GM10248 (cell line): ENCODE data around the gene WFS1.

ENCODE experiments used
- CTCF ChIA-PET: fragments of 300-600 bp; sonication (Branson Sonifier 250); formaldehyde crosslinking; extraction: SDS; loops from one replicate; lab custom pipeline; 2021; ENCODE audit warnings: antibody characterized with exemption; lab: Yijun Ruan, JAX
- POLR2A ChIA-PET: fragments of 350-650 bp; sonication (Branson Sonifier 250); formaldehyde crosslinking; extraction: SDS; loops from one replicate; lab custom pipeline; 2020; ENCODE audit warnings: antibody characterized with exemption; lab: Yijun Ruan, JAX
- DNase-seq: peaks from one replicate; pipeline ENCODE4 v3.0.0; 2012; ENCODE audit errors: extremely low spot score
- TF ChIP-seq, protein P1 (sequence below): IDR thresholded peaks from 2 replicates; pipeline ENCODE4 v1.5.1; 2012; ENCODE audit warnings: mild to moderate bottlenecking, low read depth; ENCODE audit errors: extremely low read depth, missing control alignments, control extremely low read depth

WFS1 gene

DNA sequence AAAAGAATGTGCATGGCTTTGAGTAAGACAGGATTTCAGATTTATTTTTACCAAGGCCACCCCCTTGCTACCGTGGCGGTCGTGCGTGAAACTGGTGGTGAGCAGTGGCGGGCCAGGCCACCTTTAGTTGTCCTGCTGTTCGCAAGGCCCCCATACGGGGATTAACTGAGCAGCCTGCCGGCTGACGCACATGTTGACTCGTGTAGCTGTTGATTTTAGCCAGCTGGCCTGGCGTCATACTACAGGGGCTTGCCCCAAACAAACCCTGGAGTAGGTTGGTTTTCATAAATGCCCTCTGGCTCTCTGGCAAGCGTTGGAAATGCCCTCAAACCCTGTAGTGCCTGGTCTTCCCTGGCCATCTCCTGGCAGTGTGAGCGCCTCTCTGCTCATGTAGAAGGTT lies 28.4 kb downstream of the WFS1 start:
- ChIA-PET CTCF (no interaction called here), POLR2A (no interaction called here)
- no peak for DNase-seq
- TF ChIP-seq, protein P1, sequence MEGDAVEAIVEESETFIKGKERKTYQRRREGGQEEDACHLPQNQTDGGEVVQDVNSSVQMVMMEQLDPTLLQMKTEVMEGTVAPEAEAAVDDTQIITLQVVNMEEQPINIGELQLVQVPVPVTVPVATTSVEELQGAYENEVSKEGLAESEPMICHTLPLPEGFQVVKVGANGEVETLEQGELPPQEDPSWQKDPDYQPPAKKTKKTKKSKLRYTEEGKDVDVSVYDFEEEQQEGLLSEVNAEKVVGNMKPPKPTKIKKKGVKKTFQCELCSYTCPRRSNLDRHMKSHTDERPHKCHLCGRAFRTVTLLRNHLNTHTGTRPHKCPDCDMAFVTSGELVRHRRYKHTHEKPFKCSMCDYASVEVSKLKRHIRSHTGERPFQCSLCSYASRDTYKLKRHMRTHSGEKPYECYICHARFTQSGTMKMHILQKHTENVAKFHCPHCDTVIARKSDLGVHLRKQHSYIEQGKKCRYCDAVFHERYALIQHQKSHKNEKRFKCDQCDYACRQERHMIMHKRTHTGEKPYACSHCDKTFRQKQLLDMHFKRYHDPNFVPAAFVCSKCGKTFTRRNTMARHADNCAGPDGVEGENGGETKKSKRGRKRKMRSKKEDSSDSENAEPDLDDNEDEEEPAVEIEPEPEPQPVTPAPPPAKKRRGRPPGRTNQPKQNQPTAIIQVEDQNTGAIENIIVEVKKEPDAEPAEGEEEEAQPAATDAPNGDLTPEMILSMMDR = no peak

DNA sequence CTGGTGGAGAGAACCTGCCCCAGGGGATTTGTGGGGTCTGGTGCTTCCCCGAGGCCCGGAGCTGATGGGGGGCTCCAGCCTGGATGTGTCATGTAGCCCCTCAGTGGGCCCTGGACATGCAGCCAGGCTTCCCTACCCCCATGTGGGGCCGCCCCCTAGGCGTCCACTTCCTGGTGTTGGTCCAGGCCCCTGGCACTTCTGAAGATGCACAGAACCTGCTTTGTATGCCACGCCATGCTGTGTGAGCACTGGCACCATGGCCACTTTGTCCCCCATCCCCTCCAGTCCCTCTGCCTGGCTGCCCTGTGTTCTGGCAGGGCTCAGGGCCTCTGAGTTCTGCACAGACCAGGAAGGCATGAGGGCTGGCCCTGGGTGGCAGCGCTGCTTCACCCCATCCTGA lies 29.2 kb downstream of the WFS1 start:
- ChIA-PET CTCF (no interaction called here), POLR2A (no interaction called here)
- TF ChIP-seq, protein P1 = no peak
- no peak for DNase-seq

DNA sequence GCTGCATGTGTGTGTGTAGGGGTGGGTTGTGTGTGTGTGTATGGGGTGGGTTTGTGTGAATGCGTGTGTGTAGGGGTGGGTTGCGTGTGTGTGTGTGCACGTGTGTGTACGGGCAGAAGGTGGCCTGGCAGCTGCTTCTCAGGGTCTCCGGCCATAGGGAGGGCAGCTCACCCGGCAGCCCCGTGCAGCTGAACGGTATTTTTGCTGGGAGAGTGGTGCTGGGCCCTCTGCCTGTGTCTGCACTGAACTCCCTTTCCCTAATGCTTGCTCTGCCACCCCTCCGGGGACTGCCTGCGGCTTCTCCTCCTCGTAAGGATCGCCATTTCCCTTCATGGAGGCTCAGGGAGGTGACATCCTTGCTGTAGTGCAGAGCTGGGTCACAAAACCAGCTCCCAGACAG lies 30.2 kb downstream of the WFS1 start:
- ChIA-PET POLR2A (no interaction called here), CTCF (no interaction called here)
- TF ChIP-seq, protein P1 = no peak
- DNase-seq = no peak

DNA sequence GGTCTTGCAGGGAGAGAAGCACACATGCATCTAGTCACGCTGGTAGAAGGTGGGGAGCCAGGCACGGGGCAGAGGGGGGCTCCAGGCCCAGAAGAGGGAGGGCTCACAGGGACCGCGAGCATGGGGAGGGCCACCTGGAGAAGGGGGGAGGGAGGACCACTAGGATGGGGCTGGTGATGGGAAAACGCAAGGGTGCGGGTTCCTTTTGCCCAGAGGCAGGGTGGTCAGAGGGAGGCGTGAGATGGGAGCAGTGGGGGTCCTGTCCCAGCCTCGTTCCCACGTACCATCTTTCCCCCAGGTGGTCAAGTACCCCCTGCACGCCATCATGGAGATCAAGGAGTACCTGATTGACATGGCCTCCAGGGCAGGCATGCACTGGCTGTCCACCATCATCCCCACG lies 30.7 kb downstream of the WFS1 start:
- no peak for DNase-seq
- ChIA-PET CTCF (no interaction called here), POLR2A (no interaction called here)
- TF ChIP-seq, protein P1 = no peak

DNA sequence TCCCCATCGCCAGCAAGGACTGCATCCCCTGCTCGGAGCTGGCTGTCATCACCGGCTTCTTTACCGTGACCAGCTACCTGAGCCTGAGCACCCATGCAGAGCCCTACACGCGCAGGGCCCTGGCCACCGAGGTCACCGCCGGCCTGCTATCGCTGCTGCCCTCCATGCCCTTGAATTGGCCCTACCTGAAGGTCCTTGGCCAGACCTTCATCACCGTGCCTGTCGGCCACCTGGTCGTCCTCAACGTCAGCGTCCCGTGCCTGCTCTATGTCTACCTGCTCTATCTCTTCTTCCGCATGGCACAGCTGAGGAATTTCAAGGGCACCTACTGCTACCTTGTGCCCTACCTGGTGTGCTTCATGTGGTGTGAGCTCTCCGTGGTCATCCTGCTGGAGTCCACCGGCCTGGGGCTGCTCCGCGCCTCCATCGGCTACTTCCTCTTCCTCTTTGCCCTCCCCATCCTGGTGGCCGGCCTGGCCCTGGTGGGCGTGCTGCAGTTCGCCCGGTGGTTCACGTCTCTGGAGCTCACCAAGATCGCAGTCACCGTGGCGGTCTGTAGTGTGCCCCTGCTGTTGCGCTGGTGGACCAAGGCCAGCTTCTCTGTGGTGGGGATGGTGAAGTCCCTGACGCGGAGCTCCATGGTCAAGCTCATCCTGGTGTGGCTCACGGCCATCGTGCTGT lies 31.5 kb downstream of the WFS1 start:
- ChIA-PET CTCF (interaction anchor here (1.6 to 2.4 kb wide), 2 partner anchors 51 to 303 kb away, joined by 4 to 9 read pairs; no protein-coding TSS in a partner anchor), POLR2A (no interaction called here)
- no peak for DNase-seq
- TF ChIP-seq, protein P1 = no peak

DNA sequence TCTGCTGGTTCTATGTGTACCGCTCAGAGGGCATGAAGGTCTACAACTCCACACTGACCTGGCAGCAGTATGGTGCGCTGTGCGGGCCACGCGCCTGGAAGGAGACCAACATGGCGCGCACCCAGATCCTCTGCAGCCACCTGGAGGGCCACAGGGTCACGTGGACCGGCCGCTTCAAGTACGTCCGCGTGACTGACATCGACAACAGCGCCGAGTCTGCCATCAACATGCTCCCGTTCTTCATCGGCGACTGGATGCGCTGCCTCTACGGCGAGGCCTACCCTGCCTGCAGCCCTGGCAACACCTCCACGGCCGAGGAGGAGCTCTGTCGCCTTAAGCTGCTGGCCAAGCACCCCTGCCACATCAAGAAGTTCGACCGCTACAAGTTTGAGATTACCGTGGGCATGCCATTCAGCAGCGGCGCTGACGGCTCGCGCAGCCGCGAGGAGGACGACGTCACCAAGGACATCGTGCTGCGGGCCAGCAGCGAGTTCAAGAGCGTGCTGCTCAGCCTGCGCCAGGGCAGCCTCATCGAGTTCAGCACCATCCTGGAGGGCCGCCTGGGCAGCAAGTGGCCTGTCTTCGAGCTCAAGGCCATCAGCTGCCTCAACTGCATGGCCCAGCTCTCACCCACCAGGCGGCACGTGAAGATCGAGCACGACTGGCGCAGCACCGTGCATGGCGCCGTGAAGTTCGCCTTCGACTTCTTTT lies 32.2 kb downstream of the WFS1 start:
- CTCF ChIA-PET = interaction anchor here (1.6 to 2.4 kb wide), 2 partner anchors 51 to 304 kb away, joined by 4 to 9 read pairs; no protein-coding TSS in a partner anchor

More for the DNA sequence above, 32.2 kb downstream of the WFS1 start:
- TF ChIP-seq, protein P1 = no peak
- no peak for DNase-seq
- POLR2A ChIA-PET = no interaction called here
